MCF 10A (cell line): ENCODE measurements around the gene PXK. TPM values are rescaled to one million over a fixed set of nuclear protein-coding genes. Genes with fewer than 3 reads are reported as not detected.
A peak's percentile ranks its signal among the peaks of the same experiment; 100 is the strongest.

Experiments used
- BruUV-seq: library from RNA; stranded (reverse); fragments of 400-500 nt; replicated peaks from 2 replicates; lab custom pipeline; 2021; lab: Mats Ljungman, UMichigan
- CTCF ChIA-PET: fragments of 300-600 bp; sonication (Branson Sonifier 250); formaldehyde crosslinking; extraction: SDS; loops from one replicate; lab custom pipeline; 2021; ENCODE audit warnings: antibody characterized with exemption, inconsistent platforms; lab: Yijun Ruan, JAX
- POLR2A ChIA-PET: fragments of 300-600, 350-650 bp; sonication (Branson Sonifier 250); formaldehyde crosslinking; extraction: SDS; loops from one replicate; lab custom pipeline; 2020; ENCODE audit warnings: antibody characterized with exemption, inconsistent platforms; lab: Yijun Ruan, JAX
- DNase-seq: peaks from one replicate; pipeline ENCODE4 v3.0.0-alpha.2; 2018; ENCODE audit not compliant: unreplicated experiment
- H3K27ac Mint-ChIP-seq: one replicate; pipeline ENCODE4 v1.8.0; 2022; ENCODE audit warnings: mild to moderate bottlenecking, low read depth, mixed read lengths; ENCODE audit not compliant: unreplicated experiment
- H3K27me3 Mint-ChIP-seq: one replicate; pipeline ENCODE4 v1.8.0; 2022; ENCODE audit warnings: mixed read lengths; ENCODE audit not compliant: insufficient read depth, unreplicated experiment
- H3K36me3 Mint-ChIP-seq: one replicate; pipeline ENCODE4 v1.8.0; 2022; ENCODE audit warnings: mild to moderate bottlenecking, moderate library complexity, mixed read lengths; ENCODE audit not compliant: insufficient read depth, unreplicated experiment
- H3K4me1 Mint-ChIP-seq: one replicate; pipeline ENCODE4 v1.8.0; 2022; ENCODE audit warnings: mixed read lengths; ENCODE audit not compliant: insufficient read depth, unreplicated experiment
- H3K4me3 Mint-ChIP-seq: one replicate; pipeline ENCODE4 v1.8.0; 2022; ENCODE audit warnings: mild to moderate bottlenecking, moderate library complexity, mixed read lengths; ENCODE audit not compliant: unreplicated experiment
- H3K9me3 Mint-ChIP-seq: one replicate; pipeline ENCODE4 v1.8.0; 2022; ENCODE audit warnings: mixed read lengths; ENCODE audit not compliant: unreplicated experiment
- CTCF ChIP-seq: fragments of 200-600 bp; IDR thresholded peaks from one replicate; pipeline ENCODE4 v1.8.0; 2022; ENCODE audit warnings: antibody characterized with exemption, mild to moderate bottlenecking; ENCODE audit not compliant: unreplicated experiment
- intact Hi-C: fragments of 100-400 bp; cut with micrococcal nuclease; formaldehyde crosslinking; loops from 2 replicates; pipeline ENCODE4 v1.14.1; 2022
- total RNA-seq: library from RNA; stranded (reverse); gene quantifications from 2 replicates; pipeline ENCODE4 v1.2.3, GENCODE V29; 2022

The PXK gene
- total RNA-seq, 1 experiment from 2014 or later: 62.2 TPM

- no peak for TF ChIP-seq CTCF
- POLR2A ChIA-PET: interaction anchor here (1.2 to 4.3 kb wide), 2 partner anchors 9 to 11 kb away, joined by 3 to 15 read pairs; partner anchors contain the start of genes HTD2 and RPP14
- Mint-ChIP-seq H3K9me3 (no peaks in the 10 kb centered on the region), H3K27me3 (no peaks in the 10 kb centered on the region), H3K4me3 (no peak overlapping the region), H3K4me1 (no peaks in the 10 kb centered on the region), H3K27ac (no peak overlapping the region), H3K36me3 (peaks cover 80% of the 10 kb centered on the region)
- BruUV-seq: TSS peak; percentile 28
- CTCF ChIA-PET: interaction anchor here (0.6 to 4.6 kb wide), 6 partner anchors 9 to 115 kb away, joined by 4 to 46 read pairs (median 4); partner anchors contain the start of genes HTD2 and RPP14
- intact Hi-C loops: no loop called here
- no peak for DNase-seq
Measured at GRCh38 chr3:58317811-58318210, 14.9 kb upstream of the PXK start.

GRCh38 chr3:58321791-58322190 is 10.9 kb upstream of the PXK start:
- Mint-ChIP-seq H3K36me3 (peaks cover 40% of the 10 kb centered on the region), H3K27me3 (no peaks in the 10 kb centered on the region), H3K9me3 (no peaks in the 10 kb centered on the region), H3K27ac (no peak overlapping the region), H3K4me1 (no peaks in the 10 kb centered on the region), H3K4me3 (no peak overlapping the region)
- TF ChIP-seq CTCF: no peak
- ChIA-PET CTCF (interaction anchor here (0.6 to 4.1 kb wide), 18 partner anchors 8 to 374 kb away, joined by 3 to 30 read pairs (median 3); partner anchors contain the start of genes HTD2, KCTD6, PXK and RPP14), POLR2A (interaction anchor here (0.6 to 1.2 kb wide), 2 partner anchors 13 to 133 kb away, joined by 3 to 5 read pairs; no protein-coding TSS in a partner anchor)
- BruUV-seq: no TSS peak
- no peak for DNase-seq
- intact Hi-C loops: loop anchor here (1.0 to 2.0 kb wide), 3 partner anchors 93 to 309 kb away; no protein-coding TSS in a partner anchor

- ChIA-PET CTCF (interaction anchor here (0.6 to 4.1 kb wide), 4 partner anchors 14 to 89 kb away, joined by 3 to 30 read pairs (median 4); no protein-coding TSS in a partner anchor), POLR2A (interaction anchor here (1.2 to 1.6 kb wide), 2 partner anchors 12 to 134 kb away, joined by 5 to 6 read pairs; no protein-coding TSS in a partner anchor)
- H3K9me3 Mint-ChIP-seq: no peaks in the 10 kb centered on the region
- H3K4me1 Mint-ChIP-seq: no peaks in the 10 kb centered on the region
- no TSS peak for BruUV-seq
- H3K27me3 Mint-ChIP-seq: no peaks in the 10 kb centered on the region
- TF ChIP-seq CTCF: no peak
- intact Hi-C loops: no loop called here
- DNase-seq: no peak
- H3K27ac Mint-ChIP-seq: no peak overlapping the region
- peaks cover 30% of the 10 kb centered on the region for H3K36me3 Mint-ChIP-seq
- H3K4me3 Mint-ChIP-seq: no peak overlapping the region
Measured at GRCh38 chr3:58322793-58323192, 9.9 kb upstream of the PXK start.

GRCh38 chr3:58323529-58324390 is 8.9 kb upstream of the PXK start:
- no peaks in the 10 kb centered on the region for H3K9me3 Mint-ChIP-seq
- no peak overlapping the region for H3K4me3 Mint-ChIP-seq
- no peak for TF ChIP-seq CTCF
- intact Hi-C loops: no loop called here
- peaks cover 22% of the 10 kb centered on the region for H3K36me3 Mint-ChIP-seq
- no peaks in the 10 kb centered on the region for H3K27me3 Mint-ChIP-seq
- CTCF ChIA-PET: interaction anchor here (0.7 to 3.3 kb wide), 4 partner anchors 16 to 282 kb away, joined by 3 to 22 read pairs (median 8); partner anchors contain the start of genes HTD2 and RPP14
- DNase-seq: no peak
- no TSS peak for BruUV-seq
- POLR2A ChIA-PET: interaction anchor here (0.7 to 1.6 kb wide), 3 partner anchors 8 to 11 kb away, joined by 3 to 6 read pairs (median 3); no protein-coding TSS in a partner anchor
- H3K27ac Mint-ChIP-seq: no peak overlapping the region
- no peaks in the 10 kb centered on the region for H3K4me1 Mint-ChIP-seq
